ENCODE measurements around the gene LRRC23. TPM values are rescaled to one million over a fixed set of nuclear protein-coding genes. Genes with fewer than 3 reads are reported as not detected.
"Not testable (repeated sequence)": the region's sequence is repeated elsewhere in the genome, so short reads cannot be mapped to it uniquely, and the experiment has no call there.

LRRC23 gene
- total RNA-seq, 4 donors from 2014 or later: 2.3 to 5.9 (median 4.8) TPM

GRCh38 chr12:6903722-6904121 is 900 bp upstream of the LRRC23 start:
- Histone ChIP-seq H3K4me1 (peaks cover 0 to 27% (median 9%) of the 10 kb centered on the region in 3 donors), H3K27ac (no peak overlapping the region), H3K36me3 (peaks cover 0 to 15% (median 0%) of the 10 kb centered on the region in 3 donors), H3K27me3 (no peaks in the 10 kb centered on the region), H3K4me3 (no peak overlapping the region), H3K9me3 (no peaks in the 10 kb centered on the region)
- DNase-seq: no peak
- WGBS, 2 donors: 84% methylated on average over 1 of the region's 1 CpG; no CpG with 5 or more reads in 1 of the 2 donors
- intact Hi-C loops (cut with DNase I): no loop called here
- no peak for TF ChIP-seq CTCF (IDR thresholded peaks at IDR 0.05)
- no peak for TF ChIP-seq POLR2A (IDR thresholded peaks at IDR 0.05)

GRCh38 chr12:6905414-6906040 is 905 bp downstream of the LRRC23 start:
- Histone ChIP-seq H3K9me3 (no peaks in the 10 kb centered on the region), H3K36me3 (peaks cover 0 to 15% (median 0%) of the 10 kb centered on the region in 3 donors), H3K4me1 (peaks cover 0 to 17% (median 9%) of the 10 kb centered on the region in 3 donors), H3K27me3 (no peaks in the 10 kb centered on the region), H3K27ac (peak overlapping the region; percentile 81 to 87 (median 84)), H3K4me3 (peak overlapping the region; percentile 56 to 83 (median 66))
- TF ChIP-seq POLR2A (IDR thresholded peaks at IDR 0.05): no peak
- TF ChIP-seq CTCF (IDR thresholded peaks at IDR 0.05): no peak
- WGBS, 2 donors: 62 to 66% methylated on average over 5 of the region's 5 CpGs
- intact Hi-C loops (cut with DNase I): no loop called here
- DNase-seq: no peak

- H3K27me3 ChIP-seq; H3K27ac ChIP-seq; H3K9me3 ChIP-seq; DNase-seq; intact Hi-C loops (cut with DNase I); H3K4me3 ChIP-seq: not testable (repeated sequence)
- Histone ChIP-seq H3K4me1 (peaks cover 0 to 17% (median 9%) of the 10 kb centered on the region in 3 donors), H3K36me3 (peaks cover 0 to 15% (median 0%) of the 10 kb centered on the region in 3 donors)
- WGBS, 2 donors: 93 to 100% methylated on average over 1 to 11 of the region's 11 CpGs
These were observed 3.5 kb downstream of the LRRC23 start for GRCh38 chr12:6908141-6908540.

GRCh38 chr12:6909421-6910145 is 5.0 kb downstream of the LRRC23 start:
- Histone ChIP-seq H3K27me3 (peaks cover 0 to 10% (median 0%) of the 10 kb centered on the region in 4 donors), H3K36me3 (peaks cover 0 to 15% (median 0%) of the 10 kb centered on the region in 3 donors), H3K27ac (no peak overlapping the region), H3K4me3 (no peak overlapping the region), H3K4me1 (peaks cover 6 to 21% (median 12%) of the 10 kb centered on the region in 3 donors), H3K9me3 (no peaks in the 10 kb centered on the region)
- DNase-seq: no peak
- intact Hi-C loops (cut with DNase I): no loop called here
- WGBS, 2 donors: 85 to 90% methylated on average over 3 to 4 of the region's 4 CpGs
- TF ChIP-seq CTCF (IDR thresholded peaks at IDR 0.05) (no peak), POLR2A (IDR thresholded peaks at IDR 0.05) (no peak)

GRCh38 chr12:6912164-6912935 is 7.7 kb downstream of the LRRC23 start:
- TF ChIP-seq POLR2A (IDR thresholded peaks at IDR 0.05): no peak
- TF ChIP-seq CTCF (IDR thresholded peaks at IDR 0.05): no peak
- no peak for DNase-seq
- Histone ChIP-seq H3K4me3 (no peak overlapping the region), H3K27me3 (peaks cover 0 to 10% (median 0%) of the 10 kb centered on the region in 4 donors), H3K27ac (no peak overlapping the region), H3K36me3 (peaks cover 0 to 19% (median 0%) of the 10 kb centered on the region in 3 donors), H3K4me1 (peaks cover 13 to 28% (median 14%) of the 10 kb centered on the region in 3 donors), H3K9me3 (no peaks in the 10 kb centered on the region)
- 82 to 91% methylated on average over 10 to 13 of the region's 15 CpGs for WGBS, 2 donors
- intact Hi-C loops (cut with DNase I): no loop called here
